ENCODE data around the gene DPM3.

DNA sequence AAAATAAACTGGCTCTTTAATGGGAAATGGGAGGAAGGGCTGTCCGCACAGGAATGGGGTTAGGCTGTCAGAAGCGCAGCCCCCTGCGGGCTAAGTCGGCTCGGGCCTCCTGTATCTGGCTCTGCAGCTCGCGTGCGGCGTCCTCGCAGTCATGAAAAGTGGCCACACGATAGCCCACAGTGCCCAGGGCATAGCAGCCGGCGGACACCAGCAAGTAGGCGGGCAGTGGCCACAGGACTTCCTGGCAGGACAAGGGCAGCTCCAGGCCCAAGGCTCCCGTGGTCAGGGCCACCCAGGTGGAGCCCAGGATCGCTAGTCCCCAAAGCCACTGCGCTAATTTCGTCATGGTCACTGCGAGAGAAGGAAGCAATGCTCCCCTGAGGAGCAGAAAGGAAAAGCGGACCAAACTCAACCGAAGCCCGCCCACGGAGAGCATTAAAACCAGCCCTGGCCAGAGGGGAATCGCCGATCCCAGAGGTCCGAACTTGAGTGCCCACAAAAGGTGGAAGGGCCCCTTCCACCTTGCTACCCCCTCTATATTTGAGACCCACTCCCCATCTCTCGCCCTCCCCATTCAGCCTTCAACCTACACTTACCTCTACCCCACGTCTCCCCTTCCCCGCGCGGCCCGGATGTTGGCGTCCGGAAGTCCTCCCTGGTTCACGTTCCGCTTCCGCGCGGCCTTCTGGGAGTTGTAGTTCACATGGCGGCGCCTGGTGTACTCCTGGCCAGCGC, at the start of gene DPM3:
- peak; percentile 90 for TF ChIP-seq POLR2AphosphoS5 (IDR thresholded peaks at IDR 0.05; ENCODE audit: borderline replicate concordance, low read depth, low read length)
- no peak for TF ChIP-seq EZH2 (IDR thresholded peaks at IDR 0.05)
- TF ChIP-seq FOXP2 (optimal IDR thresholded peaks at IDR 0.05; ENCODE audit: control extremely low read depth, extremely low read length, insufficient read depth): peak; percentile 40
